Dermis blood vessel endothelial cell (primary cell): Measurements from ENCODE around the gene FFAR1. TPM values are rescaled to one million over a fixed set of nuclear protein-coding genes. Genes with fewer than 3 reads are reported as not detected.

ENCODE experiments used
- DNase-seq: peaks from one replicate; pipeline ENCODE4 v3.0.0; 2010
- total RNA-seq: library from RNA; depleted of rRNA; stranded (reverse); fragments of >200 nt; gene quantifications from 2 replicates; pipeline ENCODE4 v1.2.3, GENCODE V29; 2014

FFAR1 gene
- total RNA-seq, 1 donor from 2014 or later, result not detected

GRCh38 chr19:35395382-35396199 lies 47.9 kb downstream of the FFAR1 start:
- DNase-seq, result no peak

- no peak for DNase-seq
Measured at GRCh38 chr19:35396240-35396885, 48.7 kb downstream of the FFAR1 start.

GRCh38 chr19:35397064-35397463 lies 49.4 kb downstream of the FFAR1 start:
- no peak for DNase-seq

Other genes starting within 250 kb of the FFAR1 start
- 0.68 TPM in 1 of 2 replicates, not detected in the other for gene FXYD3, start 232.1 kb upstream of the FFAR1 start, total RNA-seq
- gene LGI4, start 212.8 kb upstream of the FFAR1 start, total RNA-seq, result 0.34 TPM in 1 of 2 replicates, not detected in the other
- not detected in 2 replicates for gene FXYD1, start 209.1 kb upstream of the FFAR1 start, total RNA-seq
- gene FXYD7, start 204.6 kb upstream of the FFAR1 start, total RNA-seq, result not detected in 2 replicates
- gene FXYD5, start 193.2 kb upstream of the FFAR1 start, total RNA-seq, result 17.2 and 19.3 TPM in 2 replicates
- not detected in 2 replicates for gene FAM187B, start 119.2 kb upstream of the FFAR1 start, total RNA-seq
- gene LSR, start 98.9 kb upstream of the FFAR1 start, total RNA-seq, result 0.56 and 2.0 TPM in 2 replicates
- gene USF2, start 78.9 kb upstream of the FFAR1 start, total RNA-seq, result 47.5 and 58.2 TPM in 2 replicates
- under 0.01 TPM in 1 of 2 replicates, not detected in the other for gene HAMP, start 65.4 kb upstream of the FFAR1 start, total RNA-seq
- not detected in 2 replicates for gene MAG, start 55.7 kb upstream of the FFAR1 start, total RNA-seq
- 0.34 and 0.37 TPM in 2 replicates for gene CD22, start 18.7 kb upstream of the FFAR1 start, total RNA-seq
- under 0.01 TPM in 1 of 2 replicates, not detected in the other for gene FFAR3, start 10.6 kb downstream of the FFAR1 start, total RNA-seq
- gene GPR42, start 23.2 kb downstream of the FFAR1 start, total RNA-seq, result not detected in 2 replicates
- not detected in 2 replicates for gene FFAR2, start 100.4 kb downstream of the FFAR1 start, total RNA-seq
- gene KRTDAP, start 142.6 kb downstream of the FFAR1 start, total RNA-seq, result not detected in 2 replicates
- gene DMKN, start 165.7 kb downstream of the FFAR1 start, total RNA-seq, result 0.34 TPM in 1 of 2 replicates, not detected in the other
- 0.09 TPM in 1 of 2 replicates, not detected in the other for gene SBSN, start 180.4 kb downstream of the FFAR1 start, total RNA-seq
- gene GAPDHS, start 185.6 kb downstream of the FFAR1 start, total RNA-seq, result not detected in 2 replicates
- gene TMEM147, start 197.7 kb downstream of the FFAR1 start, total RNA-seq, result 57.4 and 68.8 TPM in 2 replicates
- not detected in 2 replicates for gene ATP4A, start 215.8 kb downstream of the FFAR1 start, total RNA-seq
- gene PMIS2, start 238.3 kb downstream of the FFAR1 start, total RNA-seq, result not detected in 2 replicates